Activated CD4-positive, alpha-beta T cell treated with anti-CD3 and anti-CD28 coated beads for 1 hour (primary cell): ENCODE results near the gene OR7D4.
A peak's percentile ranks its signal among the peaks of the same experiment; 100 is the strongest.
"Not testable (repeated sequence)": the region's sequence is repeated elsewhere in the genome, so short reads cannot be mapped to it uniquely, and the experiment has no call there.

Experiments used
- DNase-seq: peaks from one replicate; pipeline ENCODE4 v3.0.0-alpha.2; 2020

OR7D4 gene

GRCh38 chr19:9219489-9219888 lies at the start of gene OR7D4:
TSS of gene OR7D4 (minus strand) at chr19:9219589. CDS start at chr19:9214837, 4,752 bp downstream.
- DNase-seq, result no peak

GRCh38 chr19:9251236-9251635 lies 31.8 kb upstream of the OR7D4 start:
- no peak for DNase-seq

- no peak for DNase-seq
Measured at GRCh38 chr19:9250630-9251029, 31.2 kb upstream of the OR7D4 start, which contains the start of gene OR7E24. TSS of gene OR7E24 (plus strand) at chr19:9250930. CDS start at chr19:9251044, 114 bp downstream.

GRCh38 chr19:9205501-9206113 lies 13.8 kb downstream of the OR7D4 start:
- peak; percentile 53 for DNase-seq

GRCh38 chr19:9198044-9198443 lies 21.3 kb downstream of the OR7D4 start:
- not testable (repeated sequence) for DNase-seq

GRCh38 chr19:9189535-9189934 lies 29.9 kb downstream of the OR7D4 start:
- DNase-seq, result no peak

GRCh38 chr19:9187191-9187590 lies 32.2 kb downstream of the OR7D4 start:
- DNase-seq, result no peak

GRCh38 chr19:9183000-9183399 lies 36.4 kb downstream of the OR7D4 start:
- no peak for DNase-seq

- DNase-seq, result no peak
Measured at GRCh38 chr19:9178901-9179300, 40.5 kb downstream of the OR7D4 start, which contains the start of gene OR7D2. TSS of gene OR7D2 (plus strand) at chr19:9178979. CDS start at chr19:9185782, 6,803 bp downstream.

GRCh38 chr19:9175326-9175725 lies 44.1 kb downstream of the OR7D4 start:
- no peak for DNase-seq

GRCh38 chr19:9171393-9171991 lies 47.9 kb downstream of the OR7D4 start:
- DNase-seq, result no peak

- DNase-seq, result no peak
Measured at GRCh38 chr19:9166846-9167245, 52.5 kb downstream of the OR7D4 start.

GRCh38 chr19:9165261-9165660 lies 54.1 kb downstream of the OR7D4 start:
- DNase-seq, result no peak

- no peak for DNase-seq
Measured at GRCh38 chr19:9161427-9161826, 58.0 kb downstream of the OR7D4 start.
